GM10248 (cell line): Measurements from ENCODE around the gene ZBTB46.
A peak's percentile ranks its signal among the peaks of the same experiment; 100 is the strongest.

ENCODE experiments used
- CTCF ChIA-PET: fragments of 300-600 bp; sonication (Branson Sonifier 250); formaldehyde crosslinking; extraction: SDS; loops from one replicate; lab custom pipeline; 2021; ENCODE audit warnings: antibody characterized with exemption; lab: Yijun Ruan, JAX
- POLR2A ChIA-PET: fragments of 350-650 bp; sonication (Branson Sonifier 250); formaldehyde crosslinking; extraction: SDS; loops from one replicate; lab custom pipeline; 2020; ENCODE audit warnings: antibody characterized with exemption; lab: Yijun Ruan, JAX
- DNase-seq: peaks from one replicate; pipeline ENCODE4 v3.0.0; 2012; ENCODE audit errors: extremely low spot score
- TF ChIP-seq, protein P1 (sequence below): IDR thresholded peaks from 2 replicates; pipeline ENCODE4 v1.5.1; 2012; ENCODE audit warnings: mild to moderate bottlenecking, low read depth; ENCODE audit errors: extremely low read depth, missing control alignments, control extremely low read depth

Gene ZBTB46

DNA sequence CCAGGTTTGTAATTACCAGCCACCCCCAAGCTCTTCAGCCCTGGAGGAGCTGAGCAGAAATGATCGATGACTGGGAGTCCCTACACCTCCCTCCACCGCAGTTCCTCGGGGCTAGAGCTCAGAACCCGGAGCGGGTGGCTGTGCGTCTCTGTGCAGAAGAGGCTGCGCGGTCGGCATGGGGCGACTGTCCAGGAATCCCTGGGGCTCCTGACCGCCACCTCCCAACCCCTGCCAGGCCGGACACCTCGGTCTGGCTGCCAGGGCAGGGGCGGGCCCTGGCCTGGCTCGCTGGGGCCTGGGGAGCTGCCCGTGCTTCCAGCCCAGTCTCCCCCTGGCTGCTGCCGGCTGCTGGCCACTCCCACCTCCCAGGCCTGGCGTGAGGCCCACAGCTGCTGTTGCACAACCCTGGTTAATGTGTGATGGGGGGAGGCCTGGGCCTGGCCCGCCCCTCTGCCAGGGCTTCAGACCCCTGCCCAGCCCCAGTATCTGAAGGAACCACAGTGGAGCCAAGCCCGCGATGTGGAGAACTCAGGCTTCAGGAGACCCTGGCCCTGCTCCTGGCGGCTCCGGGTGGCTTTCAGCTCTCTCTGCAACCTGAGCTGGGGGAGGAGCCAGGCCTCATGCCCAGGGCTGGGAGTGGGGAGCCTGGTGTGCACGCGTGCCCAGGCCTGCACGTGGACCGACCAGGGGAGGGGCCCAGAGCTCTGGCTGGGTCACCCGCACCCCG is 90.3 kb downstream of the ZBTB46 start:
- CTCF ChIA-PET, result interaction anchor here (1.2 to 1.4 kb wide), 2 partner anchors 45 to 124 kb away, joined by 3 to 5 read pairs; partner anchors contain the start of gene TPD52L2
- POLR2A ChIA-PET, result no interaction called here
- TF ChIP-seq, protein P1, sequence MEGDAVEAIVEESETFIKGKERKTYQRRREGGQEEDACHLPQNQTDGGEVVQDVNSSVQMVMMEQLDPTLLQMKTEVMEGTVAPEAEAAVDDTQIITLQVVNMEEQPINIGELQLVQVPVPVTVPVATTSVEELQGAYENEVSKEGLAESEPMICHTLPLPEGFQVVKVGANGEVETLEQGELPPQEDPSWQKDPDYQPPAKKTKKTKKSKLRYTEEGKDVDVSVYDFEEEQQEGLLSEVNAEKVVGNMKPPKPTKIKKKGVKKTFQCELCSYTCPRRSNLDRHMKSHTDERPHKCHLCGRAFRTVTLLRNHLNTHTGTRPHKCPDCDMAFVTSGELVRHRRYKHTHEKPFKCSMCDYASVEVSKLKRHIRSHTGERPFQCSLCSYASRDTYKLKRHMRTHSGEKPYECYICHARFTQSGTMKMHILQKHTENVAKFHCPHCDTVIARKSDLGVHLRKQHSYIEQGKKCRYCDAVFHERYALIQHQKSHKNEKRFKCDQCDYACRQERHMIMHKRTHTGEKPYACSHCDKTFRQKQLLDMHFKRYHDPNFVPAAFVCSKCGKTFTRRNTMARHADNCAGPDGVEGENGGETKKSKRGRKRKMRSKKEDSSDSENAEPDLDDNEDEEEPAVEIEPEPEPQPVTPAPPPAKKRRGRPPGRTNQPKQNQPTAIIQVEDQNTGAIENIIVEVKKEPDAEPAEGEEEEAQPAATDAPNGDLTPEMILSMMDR, result no peak
- peak; percentile 65 for DNase-seq

GRCh38 chr20:63740070-63740626 is 90.9 kb downstream of the ZBTB46 start:
- DNase-seq, result peak; percentile 65
- CTCF ChIA-PET, result no interaction called here
- POLR2A ChIA-PET, result no interaction called here
- TF ChIP-seq, protein P1, result no peak

GRCh38 chr20:63739130-63740069 is 91.7 kb downstream of the ZBTB46 start, which contains the start of gene SLC2A4RG:
TSS of gene SLC2A4RG (plus strand) at chr20:63739776. CDS start at chr20:63739913, 137 bp downstream.
- CTCF ChIA-PET, result no interaction called here
- TF ChIP-seq, protein P1, result no peak

DNA sequence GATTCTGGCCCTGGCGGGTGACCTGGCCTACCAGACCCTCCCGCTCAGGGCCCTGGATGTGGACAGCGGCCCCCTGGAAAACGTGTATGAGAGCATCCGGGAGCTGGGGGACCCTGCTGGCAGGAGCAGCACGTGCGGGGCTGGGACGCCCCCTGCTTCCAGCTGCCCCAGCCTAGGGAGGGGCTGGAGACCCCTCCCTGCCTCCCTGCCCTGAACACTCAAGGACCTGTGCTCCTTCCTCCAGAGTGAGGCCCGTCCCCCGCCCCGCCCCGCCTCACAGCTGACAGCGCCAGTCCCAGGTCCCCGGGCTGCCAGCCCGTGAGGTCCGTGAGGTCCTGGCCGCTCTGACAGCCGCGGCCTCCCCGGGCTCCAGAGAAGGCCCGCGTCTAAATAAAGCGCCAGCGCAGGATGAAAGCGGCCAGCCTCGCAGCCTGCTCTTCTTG is 92.4 kb downstream of the ZBTB46 start:
- CTCF ChIA-PET, result interaction anchor here (0.9 kb wide), 1 partner anchor 9 kb away, joined by 3 read pairs; no protein-coding TSS in a partner anchor
- TF ChIP-seq, protein P1, result no peak
- POLR2A ChIA-PET, result interaction anchor here (1.0 kb wide), 1 partner anchor 31 kb away, joined by 3 read pairs; the partner anchor contains the start of genes ARFRP1 and ZGPAT
- peak; percentile 20 for DNase-seq

More at GRCh38 chr20:63739130-63740069, 91.7 kb downstream of the ZBTB46 start, which contains the start of gene SLC2A4RG:
- peak; percentile 97 for DNase-seq
- POLR2A ChIA-PET, result interaction anchor here (1.0 kb wide), 1 partner anchor 32 kb away, joined by 3 read pairs; the partner anchor contains the start of genes ARFRP1 and ZGPAT

DNA sequence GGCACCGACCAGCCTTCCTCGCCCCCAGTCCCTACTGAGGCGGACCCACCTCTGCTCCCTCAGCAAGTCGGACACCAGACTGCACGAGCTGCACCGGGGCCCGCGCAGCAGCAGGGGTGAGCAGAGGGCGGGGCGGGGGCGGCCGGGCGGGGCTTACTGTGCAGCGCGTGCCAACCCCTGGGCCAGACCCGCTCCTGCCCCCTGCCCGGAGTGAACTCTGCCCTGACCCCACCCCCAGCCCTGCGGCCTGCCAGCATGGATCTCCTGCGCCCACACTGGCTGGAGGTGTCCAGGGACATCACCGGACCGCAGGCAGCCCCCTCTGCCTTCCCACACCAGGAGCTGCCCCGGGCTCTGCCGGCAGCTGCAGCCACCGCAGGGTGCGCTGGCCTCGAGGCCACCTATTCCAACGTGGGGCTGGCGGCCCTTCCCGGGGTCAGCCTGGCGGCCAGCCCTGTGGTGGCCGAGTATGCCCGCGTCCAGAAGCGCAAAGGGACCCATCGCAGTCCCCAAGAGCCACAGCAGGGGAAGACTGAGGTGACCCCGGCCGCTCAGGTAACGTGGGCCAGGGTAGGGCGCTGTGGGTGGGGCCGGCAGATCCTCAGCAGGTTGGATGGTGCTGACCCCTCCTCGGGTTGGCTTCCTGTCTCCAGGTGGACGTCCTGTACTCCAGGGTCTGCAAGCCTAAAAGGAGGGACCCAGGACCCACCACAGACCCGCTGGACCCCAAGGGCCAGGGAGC is 92.9 kb downstream of the ZBTB46 start:
- ChIA-PET POLR2A (no interaction called here), CTCF (interaction anchor here (0.9 kb wide), 1 partner anchor 8 kb away, joined by 3 read pairs; no protein-coding TSS in a partner anchor)
- DNase-seq, result peak; percentile 65
- TF ChIP-seq, protein P1, result no peak
